Measurements from ENCODE around the gene PLEKHA3. TPM values are rescaled to one million over a fixed set of nuclear protein-coding genes. Genes with fewer than 3 reads are reported as not detected.
"Not testable (repeated sequence)": the region's sequence is repeated elsewhere in the genome, so short reads cannot be mapped to it uniquely, and the experiment has no call there.

The PLEKHA3 gene
- total RNA-seq, 1 experiment from 2014 or later, result 14.9 TPM

GRCh38 chr2:178522950-178523595 lies 42.8 kb downstream of the PLEKHA3 start:
- DNase-seq (ENCODE audit: low read depth), result peak; percentile 69

- peak; percentile 2 for DNase-seq (ENCODE audit: low read depth)
Observed at GRCh38 chr2:178523596-178524134, 43.4 kb downstream of the PLEKHA3 start.

GRCh38 chr2:178525010-178525409 lies 44.8 kb downstream of the PLEKHA3 start:
- DNase-seq (ENCODE audit: low read depth), result not testable (repeated sequence)

- not testable (repeated sequence) for DNase-seq (ENCODE audit: low read depth)
Observed at GRCh38 chr2:178525460-178525859, 45.2 kb downstream of the PLEKHA3 start.

DNA sequence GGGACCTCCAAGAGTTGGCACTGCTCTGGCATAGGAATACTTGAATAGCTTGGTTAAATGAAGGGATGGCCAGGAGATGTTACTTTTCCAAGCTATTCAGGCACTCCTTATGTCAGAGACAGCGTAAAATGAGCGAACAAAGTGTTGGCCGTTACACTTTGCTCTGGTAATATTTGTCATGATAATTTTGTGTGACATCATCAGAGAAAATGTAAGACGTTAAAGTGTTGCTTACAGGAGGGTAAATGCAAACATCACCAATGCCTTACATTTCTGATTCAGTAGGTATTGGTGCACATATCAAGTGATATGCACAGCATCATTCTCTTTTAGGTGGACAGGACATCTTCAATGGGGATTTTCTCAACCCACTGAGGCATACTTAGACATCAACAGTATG lies 46.0 kb downstream of the PLEKHA3 start:
- no peak for DNase-seq (ENCODE audit: low read depth)

DNA sequence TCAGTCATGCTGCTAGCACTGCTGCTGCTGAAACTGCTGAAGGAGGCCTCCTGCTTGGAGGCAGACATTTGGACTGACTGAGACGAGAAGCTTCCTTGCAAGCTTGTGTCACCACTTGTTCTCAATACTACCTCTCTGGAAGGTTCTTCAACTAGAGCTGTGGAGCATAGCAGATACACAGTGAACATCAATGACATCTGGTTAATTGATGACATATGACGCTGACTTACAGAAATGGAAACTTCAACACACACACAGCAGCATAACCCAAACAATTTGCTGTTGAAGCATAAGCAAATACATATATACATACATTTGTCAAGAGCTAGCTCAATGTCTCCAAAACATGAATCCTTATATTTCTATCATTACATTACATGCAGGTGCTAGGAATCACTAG lies 47.3 kb downstream of the PLEKHA3 start:
- no peak for DNase-seq (ENCODE audit: low read depth)

- DNase-seq (ENCODE audit: low read depth), result no peak
Observed at GRCh38 chr2:178528647-178529046, 48.4 kb downstream of the PLEKHA3 start.

- no peak for DNase-seq (ENCODE audit: low read depth)
Observed at GRCh38 chr2:178529194-178529593, 48.9 kb downstream of the PLEKHA3 start.

GRCh38 chr2:178530131-178530530 lies 49.9 kb downstream of the PLEKHA3 start:
- no peak for DNase-seq (ENCODE audit: low read depth)

DNA sequence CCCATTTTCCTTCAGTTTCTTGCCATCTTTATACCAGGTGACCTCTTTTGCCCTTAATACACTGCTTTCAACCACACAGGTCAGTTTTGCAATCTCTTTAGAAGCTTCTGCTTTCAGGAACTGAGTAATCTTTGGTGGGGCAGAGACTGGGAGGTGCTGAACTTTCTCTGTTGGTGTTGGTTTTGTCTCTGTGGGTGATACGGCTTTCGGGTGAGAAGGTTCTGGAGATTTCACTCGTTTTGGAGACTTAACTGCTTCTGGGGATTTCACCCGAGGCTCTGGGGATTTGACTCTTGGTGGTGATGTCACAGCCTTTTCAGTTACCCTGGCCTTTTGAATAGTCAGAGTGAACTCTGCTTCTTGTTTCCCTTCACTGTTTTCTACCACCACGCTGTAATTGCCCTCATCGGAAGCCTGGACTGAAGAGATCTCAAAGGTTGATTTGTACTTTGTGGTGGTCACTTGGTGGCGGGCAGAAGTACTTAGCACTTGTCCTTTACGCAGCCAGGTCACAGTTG lies 50.4 kb downstream of the PLEKHA3 start:
- DNase-seq (ENCODE audit: low read depth), result peak; percentile 6

- no peak for DNase-seq (ENCODE audit: low read depth)
Observed at GRCh38 chr2:178531168-178531567, 50.9 kb downstream of the PLEKHA3 start.

DNA sequence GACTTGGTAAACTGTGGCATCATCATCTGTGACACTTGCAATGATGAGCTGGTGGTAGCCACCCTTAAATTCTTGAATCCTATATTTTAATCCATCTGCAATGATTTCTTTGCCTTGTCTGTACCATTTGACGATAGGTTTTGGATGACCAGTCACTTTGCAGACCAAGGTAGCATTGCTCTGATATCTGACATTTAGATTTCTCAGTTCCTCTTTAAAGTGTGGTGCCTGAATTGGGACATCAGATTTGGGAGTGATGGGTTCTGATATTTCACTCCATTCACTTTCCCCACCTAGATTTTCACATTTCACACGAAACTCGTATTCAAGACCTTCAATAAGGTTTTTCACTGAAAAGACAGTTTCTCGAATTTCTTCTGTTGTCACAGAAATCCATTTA lies 55.8 kb downstream of the PLEKHA3 start:
- DNase-seq (ENCODE audit: low read depth), result no peak

DNA sequence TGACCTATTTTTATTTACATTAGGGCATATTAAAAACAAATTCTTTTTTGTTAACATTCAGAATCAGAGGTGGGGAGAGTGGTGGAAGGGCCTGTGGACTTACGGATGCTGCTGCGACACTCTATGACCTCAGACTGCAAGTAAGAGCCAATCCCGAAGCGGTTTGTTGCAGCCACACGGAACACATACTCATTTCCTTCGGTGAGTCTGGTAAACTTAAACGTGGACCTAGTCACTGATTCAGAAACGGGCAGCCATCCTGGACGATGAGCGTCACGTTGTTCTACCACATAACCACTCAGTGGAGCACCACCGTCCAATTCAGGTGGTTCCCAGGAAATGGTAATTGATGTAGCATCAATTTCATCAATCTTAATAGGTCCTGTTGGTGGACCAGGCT lies 61.9 kb downstream of the PLEKHA3 start:
- no peak for DNase-seq (ENCODE audit: low read depth)

- DNase-seq (ENCODE audit: low read depth), result no peak
Observed at GRCh38 chr2:178542569-178542968, 62.3 kb downstream of the PLEKHA3 start.

DNA sequence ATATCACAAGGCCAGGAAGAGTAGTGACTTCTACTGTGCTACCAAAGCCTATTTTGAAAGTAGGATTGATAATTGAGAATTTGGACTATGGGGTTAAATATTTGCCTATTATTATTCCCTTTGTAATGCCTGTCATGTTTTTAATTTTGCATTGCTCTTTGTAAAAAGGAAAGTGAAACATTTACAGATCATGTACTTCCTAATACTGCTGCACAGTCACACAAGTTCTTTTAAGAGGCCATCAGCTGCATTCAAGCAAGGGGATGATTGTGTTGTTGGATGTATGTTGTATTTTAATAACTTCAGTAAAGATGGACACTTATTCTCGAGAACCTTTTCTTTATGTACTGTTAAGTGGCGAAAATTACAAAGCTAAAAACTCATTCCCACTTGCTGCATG lies 70.1 kb downstream of the PLEKHA3 start:
- no peak for DNase-seq (ENCODE audit: low read depth)

- peak; percentile 85 for DNase-seq (ENCODE audit: low read depth)
Observed at GRCh38 chr2:178553047-178553446, 72.8 kb downstream of the PLEKHA3 start.

Other genes with a start within 250 kb of the PLEKHA3 start
- gene PRKRA, start 29.3 kb upstream of the PLEKHA3 start, total RNA-seq (2014; rRNA removed), result 79.6 and 95.5 TPM in 2 replicates
- gene PJVK, start 29.1 kb upstream of the PLEKHA3 start, total RNA-seq (2014; rRNA removed), result 1.1 and 2.1 TPM in 2 replicates
- 51.2 and 51.6 TPM in 2 replicates for gene FKBP7, start 1.9 kb upstream of the PLEKHA3 start, total RNA-seq (2014; rRNA removed)

Data from LHCN-M2 (cell line).